Transverse colon (tissue), 4 donors: ENCODE measurements around the gene GOLGA8M. TPM values are rescaled to one million over a fixed set of nuclear protein-coding genes. Genes with fewer than 3 reads are reported as not detected.
"Not testable (repeated sequence)": the region's sequence is repeated elsewhere in the genome, so short reads cannot be mapped to it uniquely, and the experiment has no call there.

ENCODE experiments used
- DNase-seq: peaks from one replicate; pipeline ENCODE4 v3.0.0-alpha.2; 2019
- H3K27ac ChIP-seq, 4 donors: fragments of 200-600 bp; sonication (generic); 2 replicates each; pipeline ENCODE4 v1.5.1; 2016 to 2018; ENCODE audit warnings: inconsistent platforms in 4 of 4
- H3K27me3 ChIP-seq: fragments of 200-600 bp; sonication (generic); 2 replicates; pipeline ENCODE4 v1.5.1; 2017; ENCODE audit warnings: inconsistent platforms
- H3K36me3 ChIP-seq, 4 donors: fragments of 200-600 bp; sonication (generic); 2 replicates each; pipeline ENCODE4 v1.5.1; 2017 to 2019; ENCODE audit warnings: inconsistent platforms in 4 of 4
- H3K4me1 ChIP-seq, 4 donors: fragments of 200-600 bp; sonication (generic); 2 replicates each; pipeline ENCODE4 v1.5.1; 2017 to 2020; ENCODE audit warnings: inconsistent platforms in 4 of 4
- H3K4me3 ChIP-seq, 4 donors: fragments of 200-600 bp; sonication (generic); 1 replicate in 1 of 4; 2 replicates in 3 of 4; pipeline versions ENCODE4 v1.5.1 to v1.6.1; 2017 to 2019; ENCODE audit warnings: inconsistent platforms in 4 of 4
- H3K9me3 ChIP-seq, 2 donors: fragments of 200-600 bp; sonication (generic); 2 replicates each; pipeline ENCODE4 v1.5.1; 2017 to 2019; ENCODE audit warnings: inconsistent platforms in 2 of 2
- CTCF ChIP-seq, 5 experiments: fragments of 200-600 bp in 3 of 5; fragments of 450-650 bp in 2 of 5; sonication (generic) in 3 of 5; IDR thresholded peaks; 1 replicate in 2 of 5; 2 replicates in 3 of 5; pipeline ENCODE4 v1.5.1; 2016 to 2017; ENCODE audit warnings: antibody characterized with exemption in 5 of 5, inconsistent platforms in 3 of 5, mild to moderate bottlenecking in 2 of 5, moderate library complexity in 1 of 5
- EP300 ChIP-seq: sonication (generic); formaldehyde crosslinking; IDR thresholded peaks from one replicate; pipeline ENCODE4 v1.6.1; 2017; ENCODE audit warnings: antibody characterized with exemption, low read depth
- POLR2A ChIP-seq: fragments of 450-650 bp; IDR thresholded peaks from one replicate; pipeline ENCODE4 v1.6.1; 2016; ENCODE audit warnings: antibody characterized with exemption, mild to moderate bottlenecking, moderate library complexity
- POLR2AphosphoS5 ChIP-seq, 3 donors: sonication (generic); formaldehyde crosslinking; IDR thresholded peaks; one replicate each; pipeline ENCODE4 v1.6.1; 2016; ENCODE audit warnings: antibody characterized with exemption in 3 of 3
- WGBS, 2 donors: methylation state at CpG; one replicate each; pipeline ENCODE4 v1.1.5; 2018; ENCODE audit warnings: low coverage in 1 of 2; 5-methylcytosine and 5-hydroxymethylcytosine counted together
- in situ Hi-C, 4 donors: fragments of 200-750 bp; cut with MboI; loops; one replicate each; pipeline versions ENCODE4 v1.15.0 to v1.15.1; 2017; ENCODE audit warnings: low sequenced_read_pairs in 3 of 4, low pct_ligation_motif_present in 1 of 4, low pct_unique_long_range_greater_than_20kb in 1 of 4
- intact Hi-C: fragments of 100-400 bp; cut with DNase I; formaldehyde crosslinking; loops from one replicate; pipeline ENCODE4 v1.15.1; 2023; ENCODE audit warnings: low total_unique reads
- total RNA-seq, 4 donors: library from RNA; depleted of rRNA; stranded (reverse); fragments of >200 nt; gene quantifications; one replicate each; pipeline ENCODE4 v1.1.0, GENCODE V29; 2016

GOLGA8M gene
- total RNA-seq, 4 donors from 2014 or later: 0.41 TPM; not detected in 3

GRCh38 chr15:28726102-28726501 lies 13.9 kb upstream of the GOLGA8M start:
- no peak for DNase-seq
- in situ Hi-C loops (no loop called here), intact Hi-C loops (no loop called here)
- H3K27ac ChIP-seq: no peak overlapping the region
- no peak overlapping the region for H3K4me3 ChIP-seq
- no peaks in the 10 kb centered on the region for H3K27me3 ChIP-seq
- no peaks in the 10 kb centered on the region for H3K9me3 ChIP-seq
- H3K4me1 ChIP-seq: no peaks in the 10 kb centered on the region
- H3K36me3 ChIP-seq: no peaks in the 10 kb centered on the region
- WGBS, 2 donors: 93 to 96% methylated on average over 14 to 17 of the region's 17 CpGs
- no peak for TF ChIP-seq EP300
- TF ChIP-seq CTCF (IDR thresholded peaks at IDR 0.05): no peak
- TF ChIP-seq POLR2A: no peak
- no peak for TF ChIP-seq POLR2AphosphoS5 (IDR thresholded peaks at IDR 0.05)

DNA sequence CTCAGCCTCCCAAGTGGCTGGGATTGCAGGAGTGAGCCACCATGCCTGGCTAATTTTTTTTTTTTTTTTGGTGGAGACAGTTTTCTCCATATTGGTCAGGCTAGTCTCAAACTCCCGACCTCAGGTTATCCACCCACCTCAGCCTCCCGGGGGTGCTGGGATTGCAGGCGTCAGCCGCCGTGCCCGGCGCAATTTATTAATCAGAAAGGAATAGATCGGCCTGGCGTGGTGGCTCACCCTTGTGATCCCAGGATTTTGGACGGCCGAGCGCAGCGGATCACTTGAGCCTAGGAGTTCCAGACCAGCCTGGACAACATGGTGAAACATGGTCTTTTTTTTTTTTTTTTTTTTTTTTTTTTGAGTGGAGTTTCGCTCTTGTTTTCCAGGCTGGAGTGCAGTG lies 13.3 kb upstream of the GOLGA8M start:
- H3K27ac ChIP-seq: no peak overlapping the region
- in situ Hi-C loops: no loop called here
- no peak overlapping the region for H3K4me3 ChIP-seq
- no peaks in the 10 kb centered on the region for H3K36me3 ChIP-seq
- 93 to 96% methylated on average over 4 to 14 of the region's 14 CpGs for WGBS, 2 donors
- DNase-seq: no peak
- TF ChIP-seq POLR2A: no peak
- TF ChIP-seq EP300: no peak
- no peak for TF ChIP-seq POLR2AphosphoS5 (IDR thresholded peaks at IDR 0.05)
- TF ChIP-seq CTCF (IDR thresholded peaks at IDR 0.05): no peak
- no peaks in the 10 kb centered on the region for H3K9me3 ChIP-seq
- no peaks in the 10 kb centered on the region for H3K27me3 ChIP-seq
- no peaks in the 10 kb centered on the region for H3K4me1 ChIP-seq
- intact Hi-C loops: no loop called here

GRCh38 chr15:28723986-28724385 lies 11.8 kb upstream of the GOLGA8M start:
- H3K4me1 ChIP-seq, H3K4me3 ChIP-seq, in situ Hi-C loops, H3K27me3 ChIP-seq, H3K27ac ChIP-seq, DNase-seq, H3K9me3 ChIP-seq, intact Hi-C loops, H3K36me3 ChIP-seq: not testable (repeated sequence)
- WGBS, 2 donors: 91% methylated on average over 4 of the region's 5 CpGs; no CpG with 5 or more reads in 1 of the 2 donors

GRCh38 chr15:28719626-28720025 lies 7.4 kb upstream of the GOLGA8M start:
- in situ Hi-C loops, H3K27ac ChIP-seq, H3K9me3 ChIP-seq, H3K36me3 ChIP-seq, H3K4me3 ChIP-seq, H3K27me3 ChIP-seq, intact Hi-C loops, H3K4me1 ChIP-seq, DNase-seq: not testable (repeated sequence)
- 64 to 73% methylated on average over 3 to 4 of the region's 4 CpGs for WGBS, 2 donors

GRCh38 chr15:28718576-28718975 lies 6.4 kb upstream of the GOLGA8M start:
- intact Hi-C loops, H3K4me3 ChIP-seq, H3K4me1 ChIP-seq, DNase-seq, in situ Hi-C loops, H3K27me3 ChIP-seq, H3K9me3 ChIP-seq, H3K27ac ChIP-seq, H3K36me3 ChIP-seq: not testable (repeated sequence)
- whole genome bisulfite sequencing, 2 donors: 79 to 82% methylated on average over 9 to 11 of the region's 11 CpGs

- H3K27me3 ChIP-seq, in situ Hi-C loops, H3K4me3 ChIP-seq, H3K9me3 ChIP-seq, H3K36me3 ChIP-seq, DNase-seq, H3K27ac ChIP-seq, H3K4me1 ChIP-seq, intact Hi-C loops: not testable (repeated sequence)
- WGBS, 2 donors: 50 to 84% methylated on average over 1 to 4 of the region's 4 CpGs
Measured at GRCh38 chr15:28714176-28714575, 2.0 kb upstream of the GOLGA8M start.

- H3K36me3 ChIP-seq, H3K27me3 ChIP-seq, H3K9me3 ChIP-seq, DNase-seq, H3K4me3 ChIP-seq, in situ Hi-C loops, intact Hi-C loops, H3K27ac ChIP-seq, H3K4me1 ChIP-seq: not testable (repeated sequence)
- 74 to 90% methylated on average over 2 to 5 of the region's 9 CpGs for WGBS, 2 donors
Measured at GRCh38 chr15:28703927-28704326, 8.3 kb downstream of the GOLGA8M start.

GRCh38 chr15:28702427-28702826 lies 9.8 kb downstream of the GOLGA8M start:
- H3K27me3 ChIP-seq, H3K4me1 ChIP-seq, DNase-seq, H3K36me3 ChIP-seq, in situ Hi-C loops, H3K9me3 ChIP-seq, H3K4me3 ChIP-seq, intact Hi-C loops, H3K27ac ChIP-seq: not testable (repeated sequence)
- WGBS, 2 donors: 58% methylated on average over 8 of the region's 11 CpGs; no CpG with 5 or more reads in 1 of the 2 donors

GRCh38 chr15:28694006-28694751 lies 18.0 kb downstream of the GOLGA8M start:
- intact Hi-C loops, H3K27me3 ChIP-seq, H3K9me3 ChIP-seq, H3K27ac ChIP-seq, DNase-seq, H3K36me3 ChIP-seq, H3K4me1 ChIP-seq, H3K4me3 ChIP-seq, in situ Hi-C loops: not testable (repeated sequence)
- 89 to 97% methylated on average over 12 to 26 of the region's 26 CpGs for WGBS, 2 donors
